Activated CD4-positive, alpha-beta T cell treated with anti-CD3 and anti-CD28 coated beads, Interleukin-2, amount 50 U/mL, for 4 hours (primary cell): Measurements from ENCODE around the gene LPCAT2.

Experiments used
- DNase-seq, 2 experiments: peaks; one replicate each; pipeline ENCODE4 v3.0.0-alpha.2; 2020

LPCAT2 gene

DNA sequence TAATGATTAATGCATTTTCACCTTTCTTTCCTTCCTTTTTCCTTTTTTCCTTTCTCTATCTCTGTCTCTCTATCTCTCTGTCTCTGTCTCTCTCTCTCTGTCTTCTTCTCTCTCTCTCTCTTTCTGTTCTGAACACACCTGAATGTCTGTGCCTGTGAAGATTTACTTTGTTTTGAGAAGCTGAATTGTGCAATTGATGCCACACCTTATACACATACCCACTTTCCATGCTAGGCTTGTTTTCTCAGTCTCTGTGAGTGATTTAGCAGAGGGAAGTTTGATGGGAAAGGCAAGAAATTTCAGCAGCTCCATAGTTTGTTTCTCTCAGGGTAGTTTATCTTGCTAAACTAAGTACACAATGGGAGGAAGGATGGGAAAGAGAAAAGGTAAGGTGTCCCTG is 48.3 kb downstream of the LPCAT2 start:
- DNase-seq: no peak

GRCh38 chr16:55559233-55559632 is 50.4 kb downstream of the LPCAT2 start:
- DNase-seq: no peak

DNA sequence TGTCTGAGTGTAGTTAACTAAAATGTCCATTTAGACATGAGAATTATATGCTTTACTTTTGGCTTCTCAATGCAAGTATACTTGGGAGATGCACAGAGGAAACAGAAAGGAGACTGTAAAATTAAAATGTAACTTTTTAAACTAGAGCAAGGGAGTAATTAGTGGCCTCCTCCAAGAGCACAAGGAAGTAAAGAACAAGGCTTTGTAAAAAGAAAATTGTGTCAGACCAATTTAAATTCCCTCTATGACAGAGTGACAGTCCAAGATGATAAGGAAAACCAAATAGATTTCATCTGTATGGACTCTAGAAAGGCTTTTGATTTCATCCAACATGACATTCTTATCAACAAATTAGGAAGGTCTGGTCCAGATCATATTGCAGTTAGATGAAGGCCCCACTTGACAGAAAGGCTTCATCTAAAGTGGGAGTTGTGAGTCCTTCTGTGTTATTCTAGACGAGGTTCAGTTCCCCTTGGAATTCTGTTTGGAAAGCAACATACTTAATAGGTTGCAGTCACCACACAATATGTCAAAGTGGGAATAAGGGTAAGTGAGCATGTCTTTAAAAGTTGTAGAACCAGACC is 51.2 kb downstream of the LPCAT2 start:
- no peak for DNase-seq

DNA sequence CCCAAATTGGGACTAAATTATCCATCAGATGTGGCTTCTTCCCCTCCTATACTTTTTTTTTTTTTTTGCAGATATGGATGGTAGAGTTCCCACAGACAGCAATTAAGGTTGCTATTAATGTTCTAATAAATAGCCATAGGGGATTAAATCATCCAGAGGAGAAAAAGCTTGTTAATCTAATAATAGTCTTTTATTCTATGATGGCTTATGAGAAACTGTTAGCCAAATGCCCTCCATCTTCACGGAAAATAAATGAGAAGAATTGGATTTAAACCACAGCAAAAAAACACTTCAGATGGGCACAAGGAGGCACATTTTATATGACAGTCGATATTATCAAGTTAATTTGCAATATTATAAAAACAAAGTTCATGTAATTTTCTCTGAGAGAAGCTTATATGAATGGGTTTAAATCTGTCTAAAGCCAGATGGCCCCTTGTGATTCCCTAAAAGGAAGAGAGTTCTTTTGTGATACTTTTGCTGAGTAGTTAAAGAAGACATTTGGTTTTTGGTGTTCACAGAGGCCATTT is 52.5 kb downstream of the LPCAT2 start:
- DNase-seq: no peak

DNA sequence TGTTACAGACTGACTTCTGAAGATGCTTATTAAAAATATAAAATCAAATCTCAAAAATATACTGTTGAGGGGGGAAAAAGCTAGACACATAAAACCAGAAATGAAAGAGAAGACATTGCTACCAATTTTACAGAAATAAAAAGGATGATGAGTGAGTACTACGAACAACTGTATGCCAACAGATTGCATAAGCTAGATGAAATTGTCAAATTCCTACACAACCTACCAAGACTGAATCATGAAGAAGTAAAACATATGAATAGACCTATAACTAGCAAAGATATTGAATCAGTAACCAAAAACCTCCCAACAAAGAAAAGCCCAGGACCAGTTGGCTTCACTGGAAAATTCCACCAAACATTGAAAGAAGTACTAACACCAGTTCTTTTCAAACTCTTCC is 54.1 kb downstream of the LPCAT2 start:
- DNase-seq: no peak

DNA sequence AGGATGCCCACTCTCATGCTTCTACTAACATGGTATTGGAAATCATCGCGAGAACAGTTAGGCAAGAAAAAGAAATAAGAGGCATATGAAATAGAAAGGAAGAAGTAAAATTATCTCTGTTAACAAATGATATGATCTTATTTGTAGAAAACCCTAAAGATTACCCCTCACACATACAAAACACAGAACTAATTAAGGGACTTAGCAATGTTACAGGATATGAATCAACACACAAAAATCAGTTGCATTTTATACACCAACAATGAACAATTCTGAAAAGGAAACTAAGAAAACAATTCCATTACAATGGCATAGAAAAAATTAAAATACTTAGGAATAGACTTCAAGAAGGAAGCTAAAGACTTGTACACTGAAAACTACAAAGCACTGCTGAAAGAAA is 54.9 kb downstream of the LPCAT2 start:
- DNase-seq: no peak

DNA sequence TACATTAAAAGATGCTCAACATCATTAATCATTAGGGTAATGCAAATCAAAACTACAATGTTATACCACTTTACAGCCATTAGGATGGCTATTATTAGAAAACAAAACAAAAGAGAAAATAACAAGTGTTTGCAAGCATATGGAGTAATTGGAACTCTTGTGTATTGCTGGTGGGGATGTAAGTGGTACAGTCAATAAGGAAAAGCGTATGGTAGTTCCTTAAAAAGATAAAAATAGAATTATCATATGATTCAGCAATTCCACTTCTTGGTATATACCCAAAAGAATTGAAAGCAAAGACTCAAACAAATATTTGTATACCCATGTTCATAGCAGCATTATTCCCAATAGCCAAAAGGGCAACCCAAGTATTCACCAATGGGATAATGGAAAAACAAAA is 56.2 kb downstream of the LPCAT2 start:
- no peak for DNase-seq

DNA sequence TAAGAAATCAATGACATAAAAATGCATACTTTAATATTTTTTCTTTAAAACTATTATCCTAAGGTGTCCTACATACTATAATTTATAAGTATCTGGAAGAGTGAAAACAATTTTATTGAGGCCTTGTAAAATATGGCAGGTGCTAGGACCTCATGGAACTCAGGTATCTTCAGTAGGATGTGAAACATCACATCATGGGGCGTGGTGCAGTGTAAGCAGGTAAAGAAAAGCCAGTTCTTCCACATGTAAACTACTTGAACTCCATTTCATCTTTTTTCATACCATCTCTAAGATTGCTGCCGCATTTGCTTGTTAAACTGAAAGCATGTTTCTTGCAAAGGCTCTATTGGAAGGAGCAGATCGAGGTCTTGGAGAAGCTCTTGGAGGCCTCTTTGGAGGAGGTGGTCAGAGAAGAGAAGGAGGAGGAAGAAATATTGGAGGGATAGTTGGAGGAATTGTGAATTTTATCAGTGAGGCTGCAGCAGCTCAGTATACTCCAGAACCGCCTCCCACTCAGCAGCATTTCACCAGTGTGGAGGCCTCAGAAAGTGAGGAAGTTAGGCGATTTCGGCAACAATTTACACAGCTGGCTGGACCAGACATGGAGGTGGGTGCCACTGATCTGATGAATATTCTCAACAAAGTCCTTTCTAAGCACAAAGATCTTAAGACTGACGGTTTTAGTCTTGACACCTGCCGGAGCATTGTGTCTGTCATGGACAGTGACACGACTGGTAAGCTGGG is 57.7 kb downstream of the LPCAT2 start, which contains the start of gene CAPNS2:
CAPNS2 (plus strand) TSS at position 253 of the 744 bp plus-strand sequence; CDS start at position 326, 73 bp downstream.
- no peak for DNase-seq

DNA sequence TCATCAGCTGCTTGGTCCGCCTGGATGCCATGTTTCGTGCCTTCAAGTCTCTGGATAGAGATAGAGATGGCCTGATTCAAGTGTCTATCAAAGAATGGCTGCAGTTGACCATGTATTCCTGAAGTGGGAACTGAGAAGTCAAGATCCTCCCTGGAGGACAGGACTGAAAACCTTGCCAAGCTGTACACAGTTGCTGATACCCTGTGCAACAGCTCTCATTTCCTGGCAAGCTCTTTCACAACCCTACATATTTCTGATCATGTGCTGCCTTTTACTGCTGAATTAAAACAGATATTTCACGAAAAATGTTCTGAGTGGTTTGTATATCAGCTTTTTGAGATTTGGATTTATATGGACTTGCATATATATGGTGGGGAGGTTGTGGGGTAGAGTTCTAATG is 58.5 kb downstream of the LPCAT2 start:
- no peak for DNase-seq

GRCh38 chr16:55568207-55568606 is 59.3 kb downstream of the LPCAT2 start:
- DNase-seq: no peak

DNA sequence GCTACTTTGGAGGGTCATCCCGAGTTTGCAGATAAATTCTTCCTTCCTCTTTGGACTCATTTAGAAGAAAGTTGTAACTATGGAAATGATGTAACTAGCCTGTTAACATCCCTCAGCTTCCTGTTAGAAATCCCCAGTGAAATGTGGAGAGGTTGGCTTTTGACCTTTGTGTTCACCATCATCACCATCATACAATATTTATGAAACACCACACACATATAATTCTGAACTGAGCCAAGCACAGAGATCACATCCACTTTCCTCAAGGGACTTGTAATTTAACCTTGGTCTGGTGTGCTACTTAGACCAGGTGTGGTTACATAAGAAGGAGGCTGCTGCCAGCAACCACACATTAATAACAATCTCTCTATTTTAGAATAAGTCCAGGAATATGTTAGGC is 60.2 kb downstream of the LPCAT2 start:
- DNase-seq: no peak

DNA sequence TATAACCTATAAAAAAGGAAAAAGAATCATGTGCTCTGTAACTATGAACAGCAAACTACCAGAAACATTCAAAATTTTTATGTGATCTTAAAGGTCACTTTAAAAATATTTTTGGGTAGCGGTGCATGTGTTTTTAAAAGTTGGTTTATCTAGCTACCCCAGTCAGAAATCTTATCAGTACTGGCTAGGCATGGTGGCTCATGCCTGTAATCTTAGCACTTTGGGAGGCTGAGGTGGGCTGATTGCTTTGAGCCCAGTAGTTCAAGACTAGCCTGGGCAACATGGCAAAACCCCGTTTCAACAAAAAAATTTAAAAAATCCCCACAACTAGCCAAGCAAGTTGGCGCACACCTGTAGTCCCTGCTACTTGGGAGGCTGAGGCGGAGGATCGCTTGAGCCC is 61.3 kb downstream of the LPCAT2 start:
- no peak for DNase-seq

GRCh38 chr16:55571191-55571897 is 62.5 kb downstream of the LPCAT2 start:
- no peak for DNase-seq

DNA sequence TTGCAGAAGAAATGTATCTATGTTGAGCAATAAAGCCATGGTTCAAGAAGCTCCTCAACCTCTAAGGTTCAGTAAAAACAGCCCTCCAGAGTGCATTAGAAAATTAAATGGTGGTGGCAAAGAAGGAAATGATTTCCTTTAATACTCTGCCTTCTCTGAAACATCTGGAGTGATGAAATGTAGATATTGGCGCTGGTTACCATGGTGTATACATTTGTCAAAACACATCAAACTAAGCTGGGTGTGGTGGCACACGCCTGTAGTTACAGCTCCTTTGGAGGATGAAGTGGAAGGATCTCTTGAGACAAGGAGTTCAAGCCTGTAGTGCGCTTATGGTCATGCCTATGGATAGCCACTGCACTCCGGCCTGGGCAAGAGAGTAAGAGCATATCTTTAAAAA is 63.6 kb downstream of the LPCAT2 start:
- DNase-seq: no peak

DNA sequence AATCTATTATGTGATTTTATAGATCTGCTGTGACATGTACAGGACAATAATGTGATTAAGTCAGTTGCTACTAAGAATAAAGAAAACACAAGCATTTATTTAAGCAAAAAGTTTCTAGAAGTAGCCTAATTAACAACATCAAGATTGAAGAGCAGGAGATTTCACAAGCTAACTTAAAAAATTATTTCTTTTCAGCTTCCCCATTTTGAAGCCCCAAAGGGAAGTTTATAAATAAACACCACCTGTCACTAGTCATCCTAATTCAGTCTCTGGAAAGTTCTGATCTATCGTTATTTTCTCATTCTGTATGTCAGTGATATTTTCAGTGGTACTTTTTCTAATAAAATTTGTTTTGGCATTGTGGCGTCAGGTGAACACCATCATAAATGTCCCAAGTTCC is 65.9 kb downstream of the LPCAT2 start:
- DNase-seq: no peak

- DNase-seq: no peak
Measured at GRCh38 chr16:55575496-55575895, 66.6 kb downstream of the LPCAT2 start.

DNA sequence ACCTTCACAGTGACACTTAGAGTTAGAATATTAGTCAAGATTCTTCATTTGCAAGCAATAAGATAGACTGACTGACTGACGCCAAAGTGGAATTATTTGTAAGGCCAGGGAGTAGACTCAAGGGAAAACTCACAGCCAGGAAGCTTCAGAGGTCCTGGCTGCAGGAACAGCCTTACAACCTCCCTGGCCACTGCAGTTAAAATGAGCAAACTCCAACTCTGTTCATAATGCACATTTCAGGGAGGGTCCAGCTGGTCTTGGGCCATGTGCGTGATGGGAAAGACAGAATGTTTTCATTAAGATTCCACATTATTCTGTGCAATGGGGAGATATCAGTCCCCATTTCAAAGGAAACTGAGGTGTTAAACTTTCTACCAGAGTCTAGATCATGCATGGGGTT is 67.5 kb downstream of the LPCAT2 start:
- no peak for DNase-seq

DNA sequence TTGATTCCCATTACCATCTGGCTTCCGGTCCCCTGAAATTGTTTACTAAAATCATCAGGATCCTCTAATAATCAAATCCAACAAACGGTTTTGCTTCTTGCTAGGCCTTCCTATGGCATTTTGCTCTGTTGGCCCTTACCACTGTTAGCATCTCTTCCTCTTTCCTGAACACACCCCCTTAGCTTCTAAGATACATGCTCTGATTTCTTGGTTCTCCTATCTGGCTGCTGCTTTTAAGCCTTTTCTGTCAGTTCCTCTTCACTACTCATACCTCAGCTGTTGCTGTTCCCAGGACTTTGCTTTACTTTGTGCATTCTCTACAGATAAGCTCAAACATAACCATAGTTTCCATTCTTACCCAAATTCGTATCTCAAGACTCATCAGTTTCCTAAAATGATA is 69.0 kb downstream of the LPCAT2 start:
- DNase-seq: no peak

- no peak for DNase-seq
Measured at GRCh38 chr16:55585631-55586030, 76.8 kb downstream of the LPCAT2 start.

- no peak for DNase-seq
Measured at GRCh38 chr16:55588799-55589198, 79.9 kb downstream of the LPCAT2 start.

- no peak for DNase-seq
Measured at GRCh38 chr16:55592306-55592705, 83.4 kb downstream of the LPCAT2 start.

DNA sequence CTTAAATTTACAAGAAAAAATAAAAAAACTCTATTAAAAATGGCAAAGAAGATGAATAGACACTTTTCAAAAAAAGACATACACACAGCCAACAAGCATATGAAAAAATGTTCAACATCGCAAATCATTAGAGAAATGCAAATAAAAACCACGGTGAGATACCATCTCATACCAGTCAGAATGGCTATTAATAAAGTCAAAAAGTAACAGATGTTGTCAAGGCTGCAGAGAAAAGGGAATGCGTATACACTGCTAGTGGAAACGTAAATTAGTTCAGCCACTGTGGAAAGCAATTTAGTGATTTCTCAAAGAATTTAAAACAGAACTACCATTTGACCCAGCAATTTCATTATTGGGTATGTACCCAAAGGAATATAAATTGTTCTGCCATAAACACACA is 89.1 kb downstream of the LPCAT2 start:
- no peak for DNase-seq

DNA sequence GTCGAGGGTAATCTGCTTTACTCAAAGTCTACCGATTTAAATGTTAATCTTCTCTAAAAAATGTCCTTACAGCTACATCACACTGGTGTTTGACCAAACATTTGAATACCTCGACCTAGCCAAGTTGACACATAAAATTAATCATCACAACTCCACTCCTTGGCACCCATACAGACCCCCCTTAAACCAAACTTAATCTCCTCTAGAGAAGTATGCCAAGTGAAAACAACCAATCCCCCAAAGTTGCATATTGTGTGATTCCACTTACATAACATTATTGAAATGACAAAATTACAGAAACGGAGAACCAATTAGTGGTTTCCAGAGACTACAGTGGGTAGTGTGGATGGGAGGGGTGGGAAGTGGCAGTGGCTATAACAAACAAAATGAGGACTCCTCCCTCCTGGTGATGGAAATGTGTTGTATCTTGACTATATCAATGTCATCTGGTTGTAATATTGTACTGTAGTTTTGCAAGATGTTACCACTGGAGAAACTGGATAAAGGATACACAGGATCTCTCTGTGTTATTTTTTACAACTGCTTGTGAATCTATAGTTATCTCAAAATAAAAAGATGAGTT is 97.0 kb downstream of the LPCAT2 start:
- no peak for DNase-seq
